Endothelial cell of umbilical vein (primary cell): ENCODE data around the gene CNRIP1. TPM values are rescaled to one million over a fixed set of nuclear protein-coding genes. Genes with fewer than 3 reads are reported as not detected.
A peak's percentile ranks its signal among the peaks of the same experiment; 100 is the strongest.

Source experiments
- BruUV-seq: library from RNA; stranded (reverse); fragments of 400-500 nt; replicated peaks from 2 replicates; lab custom pipeline; 2021; lab: Mats Ljungman, UMichigan
- CTCF ChIA-PET: fragments of 300-600, 350-600 bp; sonication (Branson Sonifier 250); formaldehyde crosslinking; loops from one replicate; lab custom pipeline; 2021; ENCODE audit warnings: antibody characterized with exemption, inconsistent platforms; lab: Charles Lee
- POLR2A ChIA-PET: fragments of 300-600, 350-600 bp; sonication (Branson Sonifier 250); formaldehyde crosslinking; loops from one replicate; lab custom pipeline; 2021; ENCODE audit warnings: antibody characterized with exemption, inconsistent platforms; lab: Charles Lee
- DNase-seq: peaks from one replicate; pipeline ENCODE4 v3.0.0-alpha.2; 2011; ENCODE audit warnings: low read depth, low spot score
- FAIRE-seq: peaks from 2 replicates; lab custom pipeline; 2011; peaks lifted over from hg19 to GRCh38; lab: Jason Lieb, UNC
- H2AFZ ChIP-seq: 2 replicates; pipeline ENCODE4 v1.6.0; 2012; ENCODE audit warnings: low read depth, low read length, control low read depth, inconsistent platforms
- H3K27ac ChIP-seq: 2 replicates; pipeline ENCODE4 v1.5.1; 2011; ENCODE audit warnings: low read depth, mild to moderate bottlenecking, control low read depth, low read length, moderate library complexity; ENCODE audit not compliant: insufficient read depth
- H3K27me3 ChIP-seq, 2 experiments: 2 replicates each; pipeline versions ENCODE4 v1.6.0 to v1.6.1; 2011; ENCODE audit warnings: low read length in 2 of 2, mixed read lengths in 1 of 2; ENCODE audit not compliant: control insufficient read depth in 2 of 2, insufficient read depth in 2 of 2
- H3K36me3 ChIP-seq, 2 experiments: 2 replicates in 1 of 2; 3 replicates in 1 of 2; pipeline ENCODE4 v1.5.1; 2011; ENCODE audit warnings: low read length in 2 of 2, mild to moderate bottlenecking in 1 of 2, moderate library complexity in 1 of 2; ENCODE audit not compliant: control insufficient read depth in 2 of 2, insufficient read depth in 2 of 2; ENCODE audit errors: extremely low read depth in 1 of 2
- H3K4me1 ChIP-seq: 3 replicates; pipeline ENCODE4 v1.5.1; 2011; ENCODE audit warnings: mild to moderate bottlenecking, low read length; ENCODE audit not compliant: control insufficient read depth, insufficient read depth; ENCODE audit errors: extremely low read depth
- H3K4me2 ChIP-seq: 2 replicates; pipeline ENCODE4 v1.6.1; 2011; ENCODE audit warnings: low read length, control low read depth, mixed read lengths; ENCODE audit not compliant: insufficient read depth
- H3K4me3 ChIP-seq, 3 experiments: fragments of 200-600 bp in 1 of 3; sonication (generic), shearing (Covaris generic) in 1 of 3; replicated peaks in 1 of 3; 2 replicates each; pipeline ENCODE4 v1.5.1; 2011 to 2016; ENCODE audit warnings: control low read depth in 3 of 3, low read length in 3 of 3, mild to moderate bottlenecking in 2 of 3, inconsistent platforms in 1 of 3, low read depth in 1 of 3, moderate library complexity in 1 of 3; ENCODE audit not compliant: insufficient read depth in 1 of 3
- H3K79me2 ChIP-seq: 2 replicates; pipeline ENCODE4 v1.6.0; 2012; ENCODE audit warnings: low read length, inconsistent platforms; ENCODE audit not compliant: control insufficient read depth, insufficient read depth
- H3K9ac ChIP-seq: replicated peaks from 2 replicates; pipeline ENCODE3; 2011; ENCODE audit warnings: low read length, control low read depth; ENCODE audit not compliant: insufficient read depth; ENCODE audit errors: extremely low read depth
- H3K9me1 ChIP-seq: replicated peaks from 3 replicates; pipeline ENCODE4 v1.6.0; 2011; ENCODE audit warnings: mild to moderate bottlenecking, low read length; ENCODE audit not compliant: control insufficient read depth, insufficient read depth; ENCODE audit errors: extremely low read depth
- H3K9me3 ChIP-seq: replicated peaks from 2 replicates; pipeline ENCODE4 v1.5.1; 2012; ENCODE audit warnings: low read length, inconsistent platforms; ENCODE audit not compliant: control insufficient read depth, insufficient read depth
- H4K20me1 ChIP-seq: replicated peaks from 2 replicates; pipeline ENCODE3; 2011; ENCODE audit warnings: mild to moderate bottlenecking, low read length; ENCODE audit not compliant: control insufficient read depth, insufficient read depth; ENCODE audit errors: extremely low read depth
- CTCF ChIP-seq, 2 donors: IDR thresholded peaks; 1 replicate in 1 of 2; 2 replicates in 1 of 2; pipeline ENCODE4 v1.5.1; 2011; ENCODE audit warnings: low read length in 2 of 2, mild to moderate bottlenecking in 2 of 2, moderate library complexity in 2 of 2, control low read depth in 1 of 2, inconsistent platforms in 1 of 2, low read depth in 1 of 2; ENCODE audit not compliant: insufficient read depth in 1 of 2; ENCODE audit errors: extremely low read depth in 1 of 2
- EZH2 ChIP-seq: IDR thresholded peaks from 2 replicates; pipeline ENCODE4 v1.6.1; 2012; ENCODE audit warnings: borderline replicate concordance, low read depth, mild to moderate bottlenecking, moderate library complexity, low read length, inconsistent platforms; ENCODE audit not compliant: severe bottlenecking
- FOS ChIP-seq: IDR thresholded peaks from 2 replicates; pipeline ENCODE4 v1.6.1; 2011; ENCODE audit warnings: mild to moderate bottlenecking, low read length, moderate library complexity, borderline replicate concordance; ENCODE audit not compliant: insufficient read depth
- GATA2 ChIP-seq: IDR thresholded peaks from 2 replicates; pipeline ENCODE4 v1.7.0; 2011; ENCODE audit warnings: low read depth, mild to moderate bottlenecking, moderate library complexity, mixed read lengths, low read length; ENCODE audit not compliant: insufficient read length, insufficient read depth
- MAX ChIP-seq: IDR thresholded peaks from 2 replicates; pipeline ENCODE4 v1.6.1; 2011; ENCODE audit not compliant: insufficient read depth, insufficient read length
- MYC ChIP-seq: IDR thresholded peaks from one replicate; pipeline ENCODE4 v1.6.1; 2011; ENCODE audit warnings: mild to moderate bottlenecking, low read depth, low read length
- POLR2A ChIP-seq: IDR thresholded peaks from 2 replicates; pipeline ENCODE4 v1.6.1; 2012; ENCODE audit warnings: low read depth, mild to moderate bottlenecking, control low read depth, low read length
- POLR2AphosphoS5 ChIP-seq: IDR thresholded peaks from 2 replicates; pipeline ENCODE4 v1.6.1; 2012; ENCODE audit warnings: low read depth, mild to moderate bottlenecking, control low read depth, low read length, moderate library complexity; ENCODE audit not compliant: insufficient read depth
- dilution Hi-C: fragments of 300-500 bp; cut with MboI; formaldehyde crosslinking; loops from one replicate; pipeline ENCODE4 v1.15.0; 2019; ENCODE audit warnings: low sequenced_read_pairs; ENCODE audit not compliant: extremely low pct_ligation_motif_present
- intact Hi-C: fragments of 100-400 bp; cut with micrococcal nuclease; formaldehyde crosslinking; loops from one replicate; pipeline ENCODE4 v1.10.0; 2022
- polyA plus RNA-seq, 4 experiments: library from polyadenylated mRNA; depleted of rRNA in 3 of 4; stranded (reverse) in 3 of 4; unstranded in 1 of 4; fragments of >200 nt; gene quantifications; 2 replicates each; pipeline versions ENCODE4 v1.2.1 to v1.2.3, GENCODE V29; 2011 to 2012; ENCODE audit warnings: missing spikeins in 1 of 4
- total RNA-seq: library from RNA; stranded (reverse); gene quantifications from 2 replicates; pipeline ENCODE4 v1.2.3, GENCODE V29; 2021

CNRIP1 gene
- total and polyA plus RNA-seq, 2 donors (not counting 3 experiments of a cell fraction or from before 2014, with no cell fraction given): 74.6 to 98.9 TPM

- no peaks in the 10 kb centered on the region for H4K20me1 ChIP-seq
- TF ChIP-seq CTCF (IDR thresholded peaks at IDR 0.05; ENCODE audit: extremely low read depth in 1 of 2, insufficient read depth in 1 of 2, low read depth in 1 of 2, low read length in 2 of 2) (peak; percentile 43 to 61), POLR2AphosphoS5 (no peak)
- DNase-seq (peak; percentile 35), FAIRE-seq (peak; percentile 89)
- H3K9me1 ChIP-seq: no peaks in the 10 kb centered on the region
- intact Hi-C loops (loop anchor here (1.0 to 5.0 kb wide), 5 partner anchors 32 to 161 kb away; partner anchors contain the start of gene PNO1), dilution Hi-C loops (no loop called here)
- H3K27ac ChIP-seq: no peak overlapping the region
- ChIA-PET POLR2A (no interaction called here), CTCF (interaction anchor here (0.6 to 11.7 kb wide), 35 partner anchors 8 to 166 kb away, joined by 3 to 175 read pairs (median 4); partner anchors contain the start of genes PNO1 and PPP3R1)
- H2AFZ ChIP-seq: no peak overlapping the region
- no peak overlapping the region for H3K9ac ChIP-seq
- no peak overlapping the region for H3K4me2 ChIP-seq
- no peaks in the 10 kb centered on the region for H3K36me3 ChIP-seq
- no peaks in the 10 kb centered on the region for H3K79me2 ChIP-seq
- no peaks in the 10 kb centered on the region for H3K4me1 ChIP-seq
- no peaks in the 10 kb centered on the region for H3K9me3 ChIP-seq
- BruUV-seq: no TSS peak
- no peak overlapping the region for H3K4me3 ChIP-seq
- no peaks in the 10 kb centered on the region for H3K27me3 ChIP-seq
These were observed 36.8 kb downstream of the CNRIP1 start for GRCh38 chr2:68282811-68283418.

- Histone ChIP-seq H3K27ac (no peak overlapping the region), H3K9ac (no peak overlapping the region), H3K36me3 (no peaks in the 10 kb centered on the region), H3K9me1 (no peaks in the 10 kb centered on the region), H2AFZ (no peak overlapping the region), H3K27me3 (no peaks in the 10 kb centered on the region), H3K4me2 (no peak overlapping the region), H3K4me3 (no peak overlapping the region), H3K4me1 (no peaks in the 10 kb centered on the region), H3K9me3 (no peaks in the 10 kb centered on the region), H4K20me1 (no peaks in the 10 kb centered on the region), H3K79me2 (no peaks in the 10 kb centered on the region)
- POLR2A ChIA-PET: no interaction called here
- BruUV-seq: no TSS peak
- FAIRE-seq: no peak
- DNase-seq: no peak
- intact Hi-C loops: loop anchor here (5.0 kb wide), 1 partner anchor 162 kb away; no protein-coding TSS in a partner anchor
- no peak for TF ChIP-seq CTCF (IDR thresholded peaks at IDR 0.05; ENCODE audit: extremely low read depth in 1 of 2, insufficient read depth in 1 of 2, low read depth in 1 of 2, low read length in 2 of 2)
- no peak for TF ChIP-seq FOS
- no peak for TF ChIP-seq GATA2
- no peak for TF ChIP-seq POLR2A
- no peak for TF ChIP-seq POLR2AphosphoS5
- TF ChIP-seq MAX: no peak
- no peak for TF ChIP-seq EZH2
- no peak for TF ChIP-seq MYC
- CTCF ChIA-PET: interaction anchor here (0.6 to 11.7 kb wide), 6 partner anchors 9 to 158 kb away, joined by 3 to 175 read pairs (median 4); no protein-coding TSS in a partner anchor
- dilution Hi-C loops: no loop called here
These were observed 39.0 kb downstream of the CNRIP1 start for GRCh38 chr2:68280796-68281195.
